Activated naive CD4-positive, alpha-beta T cell treated with Interleukin-2 at 50 U/mL for 16 hours (primary cell): ENCODE measurements around the gene KIF23.

Source experiments
- DNase-seq: peaks from one replicate; pipeline ENCODE4 v3.0.0-alpha.2; 2020

KIF23 gene

GRCh38 chr15:69497667-69498066 lies 83.5 kb downstream of the KIF23 start:
- DNase-seq, result no peak
